Vagina (tissue), 2 donors: ENCODE data around the gene FXR2.

Source experiments
- POLR2A ChIP-seq, 2 donors: fragments of 450-650 bp; IDR thresholded peaks; one replicate each; pipeline ENCODE4 v1.6.1; 2017; ENCODE audit warnings: antibody characterized with exemption in 2 of 2, mild to moderate bottlenecking in 2 of 2, moderate library complexity in 2 of 2
- POLR2AphosphoS5 ChIP-seq, 2 donors: sonication (generic); formaldehyde crosslinking; IDR thresholded peaks; one replicate each; pipeline ENCODE4 v1.9.0; 2017; ENCODE audit warnings: antibody characterized with exemption in 2 of 2, mild to moderate bottlenecking in 2 of 2, low read depth in 1 of 2; ENCODE audit not compliant: insufficient read depth in 1 of 2

- TF ChIP-seq POLR2A (IDR thresholded peaks at IDR 0.05) (no peak), POLR2AphosphoS5 (IDR thresholded peaks at IDR 0.05; ENCODE audit: insufficient read depth in 1 of 2, low read depth in 1 of 2) (peak in 1 of 2 donors; percentile 95)
Observed at GRCh38 chr17:7615265-7615747, 609 bp upstream of the FXR2 start.
